ENCODE data around the gene SMARCB1. TPM values are rescaled to one million over a fixed set of nuclear protein-coding genes. Genes with fewer than 3 reads are reported as not detected.
A peak's percentile ranks its signal among the peaks of the same experiment; 100 is the strongest.

Gene SMARCB1
- total and polyA plus RNA-seq, 2 of the 4 experiments (the other 2 are of a cell fraction), result 110 to 159 TPM

DNA sequence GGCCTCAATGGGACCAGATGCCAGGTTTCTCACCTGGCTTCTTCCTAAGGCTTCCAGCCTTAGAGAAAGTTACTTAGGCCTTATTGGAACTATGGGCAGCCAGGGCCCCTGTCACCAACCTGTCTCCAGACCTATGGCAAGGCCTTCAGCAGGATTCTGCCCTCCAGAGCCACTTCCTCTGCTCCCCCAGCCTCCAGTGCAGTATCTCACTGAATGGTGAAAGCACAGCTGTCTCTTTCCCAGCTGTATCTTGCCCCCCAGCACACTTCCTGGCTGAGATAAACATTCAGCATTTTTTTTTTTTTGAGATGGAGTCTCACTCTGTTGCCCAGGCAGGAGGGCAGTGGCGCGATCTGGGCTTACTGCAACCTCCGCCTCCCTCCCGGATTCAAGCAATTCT is 72.4 kb downstream of the SMARCB1 start:
- no peak overlapping the region for H2BK20ac ChIP-seq (ENCODE audit: low read depth, low read length)
- WGBS, 2 experiments (ENCODE audit: extremely low coverage in 2 of 2, insufficient read length in 1 of 2), result no CpG with 5 or more reads among the region's 4 CpGs
- dilution Hi-C loops (cut with HindIII; ENCODE audit: low sequenced_read_pairs, unreplicated experiment) (no loop called here), intact Hi-C loops (cut with micrococcal nuclease) (no loop called here), in situ Hi-C loops (cut with MboI; ENCODE audit: low sequenced_read_pairs) (loop anchor here (10.0 kb wide), 1 partner anchor 234 kb away; no protein-coding TSS in a partner anchor)
- H4K91ac ChIP-seq (ENCODE audit: insufficient read depth, low read depth, low read length), result no peak overlapping the region
- H3K9me3 ChIP-seq (ENCODE audit: control insufficient read depth, insufficient read depth, low read length), result no peaks in the 10 kb centered on the region
- H3K14ac ChIP-seq (replicated peaks; ENCODE audit: low read depth, low read length), result no peak overlapping the region
- H2AFZ ChIP-seq (replicated peaks; ENCODE audit: low read length, poor library complexity), result peak overlapping the region; percentile 62
- H3K18ac ChIP-seq (ENCODE audit: low read depth, low read length), result no peak overlapping the region
- no peak overlapping the region for H3K9ac ChIP-seq (ENCODE audit: low read depth, low read length)
- ChIA-PET POLR2A (ENCODE audit: unreplicated experiment) (no interaction called here), CTCF (interaction anchor here (0.6 to 1.6 kb wide), 4 partner anchors 8 to 35 kb away, joined by 4 to 5 read pairs (median 4); partner anchors contain the start of gene MIF)
- no peak overlapping the region for H2AK5ac ChIP-seq (ENCODE audit: low read depth, low read length)
- no peak overlapping the region for H3K4me2 ChIP-seq (ENCODE audit: low read depth, low read length)
- BruUV-seq (replicated peaks), result no TSS peak
- H2BK15ac ChIP-seq (ENCODE audit: low read depth, low read length), result no peak overlapping the region
- H3K56ac ChIP-seq (ENCODE audit: extremely low read depth, insufficient read depth, low read length), result no peak overlapping the region
- no peaks in the 10 kb centered on the region for H3K36me3 ChIP-seq (ENCODE audit: control insufficient read depth, insufficient read depth, low read length)
- TF ChIP-seq SMC3 (IDR thresholded peaks at IDR 0.05; ENCODE audit: low read depth, low read length) (no peak), MAZ (IDR thresholded peaks at IDR 0.05; ENCODE audit: borderline replicate concordance, low read depth, low read length) (no peak), BHLHE40 (IDR thresholded peaks at IDR 0.05; ENCODE audit: low read depth, low read length) (no peak), FOS (IDR thresholded peaks at IDR 0.05; ENCODE audit: low read depth, low read length) (no peak), NFE2L2 (IDR thresholded peaks at IDR 0.05; ENCODE audit: low read depth, low read length) (no peak), POLR2A (IDR thresholded peaks at IDR 0.05; ENCODE audit: low read depth, low read length) (no peak), RAD21 (IDR thresholded peaks at IDR 0.05; ENCODE audit: low read length) (no peak), CEBPB (IDR thresholded peaks at IDR 0.05; ENCODE audit: low read depth, low read length) (no peak), MXI1 (IDR thresholded peaks at IDR 0.05; ENCODE audit: borderline replicate concordance, low read depth, low read length) (no peak), CHD1 (IDR thresholded peaks at IDR 0.05; ENCODE audit: low read depth, low read length) (no peak)
- TF ChIP-seq, protein P1, sequence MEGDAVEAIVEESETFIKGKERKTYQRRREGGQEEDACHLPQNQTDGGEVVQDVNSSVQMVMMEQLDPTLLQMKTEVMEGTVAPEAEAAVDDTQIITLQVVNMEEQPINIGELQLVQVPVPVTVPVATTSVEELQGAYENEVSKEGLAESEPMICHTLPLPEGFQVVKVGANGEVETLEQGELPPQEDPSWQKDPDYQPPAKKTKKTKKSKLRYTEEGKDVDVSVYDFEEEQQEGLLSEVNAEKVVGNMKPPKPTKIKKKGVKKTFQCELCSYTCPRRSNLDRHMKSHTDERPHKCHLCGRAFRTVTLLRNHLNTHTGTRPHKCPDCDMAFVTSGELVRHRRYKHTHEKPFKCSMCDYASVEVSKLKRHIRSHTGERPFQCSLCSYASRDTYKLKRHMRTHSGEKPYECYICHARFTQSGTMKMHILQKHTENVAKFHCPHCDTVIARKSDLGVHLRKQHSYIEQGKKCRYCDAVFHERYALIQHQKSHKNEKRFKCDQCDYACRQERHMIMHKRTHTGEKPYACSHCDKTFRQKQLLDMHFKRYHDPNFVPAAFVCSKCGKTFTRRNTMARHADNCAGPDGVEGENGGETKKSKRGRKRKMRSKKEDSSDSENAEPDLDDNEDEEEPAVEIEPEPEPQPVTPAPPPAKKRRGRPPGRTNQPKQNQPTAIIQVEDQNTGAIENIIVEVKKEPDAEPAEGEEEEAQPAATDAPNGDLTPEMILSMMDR (conservative IDR thresholded peaks at IDR 0.05; ENCODE audit: low read depth, low read length), result no peak
- TF ChIP-seq, protein P2, sequence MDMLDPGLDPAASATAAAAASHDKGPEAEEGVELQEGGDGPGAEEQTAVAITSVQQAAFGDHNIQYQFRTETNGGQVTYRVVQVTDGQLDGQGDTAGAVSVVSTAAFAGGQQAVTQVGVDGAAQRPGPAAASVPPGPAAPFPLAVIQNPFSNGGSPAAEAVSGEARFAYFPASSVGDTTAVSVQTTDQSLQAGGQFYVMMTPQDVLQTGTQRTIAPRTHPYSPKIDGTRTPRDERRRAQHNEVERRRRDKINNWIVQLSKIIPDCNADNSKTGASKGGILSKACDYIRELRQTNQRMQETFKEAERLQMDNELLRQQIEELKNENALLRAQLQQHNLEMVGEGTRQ (IDR thresholded peaks at IDR 0.05; ENCODE audit: low read depth, low read length), result no peak
- no peak overlapping the region for H3K4ac ChIP-seq (ENCODE audit: low read depth, low read length)
- H2BK120ac ChIP-seq (ENCODE audit: low read depth, low read length), result no peak overlapping the region
- no peak overlapping the region for H4K5ac ChIP-seq (ENCODE audit: low read depth, low read length)
- H2BK5ac ChIP-seq (ENCODE audit: low read depth, low read length, poor library complexity, severe bottlenecking), result no peak overlapping the region
- DNase-seq (no peak), ATAC-seq (ENCODE audit: low read depth) (no peak)
- no peaks in the 10 kb centered on the region for H4K20me1 ChIP-seq (ENCODE audit: insufficient read depth, low read length)
- H3K27ac ChIP-seq (ENCODE audit: insufficient read depth, low read length), result no peak overlapping the region
- H3K27me3 ChIP-seq (ENCODE audit: control insufficient read depth, insufficient read depth, low read length), result no peaks in the 10 kb centered on the region
- H3K23ac ChIP-seq (ENCODE audit: low read depth, low read length), result no peak overlapping the region
- H2AK9ac ChIP-seq (replicated peaks; ENCODE audit: low read depth, low read length, poor library complexity), result peak overlapping the region; percentile 81
- no peak overlapping the region for H3K4me3 ChIP-seq (ENCODE audit: insufficient read depth, low read depth, low read length)
- H3K4me1 ChIP-seq (ENCODE audit: control insufficient read depth, insufficient read depth, low read length), result peaks cover 10% of the 10 kb centered on the region
- H4K8ac ChIP-seq (ENCODE audit: low read depth in 2 of 2, low read length in 2 of 2), result no peak overlapping the region
- H3K79me1 ChIP-seq (ENCODE audit: low read depth in 1 of 2, low read length in 2 of 2), result peaks cover 0 to 16% of the 10 kb centered on the region in 2 experiments; a peak in 1 of 4 replicates
- no peaks in the 10 kb centered on the region for H3K9me1 ChIP-seq (ENCODE audit: insufficient read depth, low read length)
